Stomach smooth muscle (tissue), 2 donors: ENCODE measurements around the gene HOXA13.

Source experiments
- H3K27ac ChIP-seq: one replicate; pipeline ENCODE4 v1.7.0; 2013; ENCODE audit warnings: mild to moderate bottlenecking, low read length, inconsistent platforms
- H3K27me3 ChIP-seq, 2 donors: one replicate each; pipeline ENCODE4 v1.7.0; 2013; ENCODE audit warnings: low read length in 2 of 2; ENCODE audit not compliant: insufficient read depth in 2 of 2, control insufficient read depth in 1 of 2
- H3K36me3 ChIP-seq, 2 donors: one replicate each; pipeline ENCODE4 v1.7.0; 2013; ENCODE audit warnings: low read length in 2 of 2; ENCODE audit not compliant: control insufficient read depth in 2 of 2, insufficient read depth in 2 of 2
- H3K4me1 ChIP-seq: one replicate; pipeline ENCODE4 v1.7.0; 2013; ENCODE audit warnings: low read length; ENCODE audit not compliant: control insufficient read depth, insufficient read depth
- H3K4me3 ChIP-seq, 2 donors: one replicate each; pipeline ENCODE4 v1.7.0; 2013; ENCODE audit warnings: low read length in 2 of 2
- H3K9ac ChIP-seq, 2 donors: one replicate each; pipeline ENCODE4 v1.7.0; 2013; ENCODE audit warnings: low read length in 2 of 2, mild to moderate bottlenecking in 1 of 2
- H3K9me3 ChIP-seq, 2 donors: one replicate each; pipeline ENCODE4 v1.7.0; 2013; ENCODE audit warnings: low read length in 2 of 2; ENCODE audit not compliant: control insufficient read depth in 2 of 2
- donor health status: healthy.
- donor health status: Pancreatic carcinoma.

The HOXA13 gene

GRCh38 chr7:27145914-27146412 lies 53.9 kb downstream of the HOXA13 start:
- Histone ChIP-seq H3K36me3 (no peaks in the 10 kb centered on the region), H3K27me3 (peaks cover 40 to 44% of the 10 kb centered on the region in 2 donors), H3K4me3 (peak overlapping the region in 1 of 2 donors; percentile 94), H3K27ac (no peak overlapping the region), H3K4me1 (peaks cover 30% of the 10 kb centered on the region), H3K9ac (no peak overlapping the region), H3K9me3 (no peaks in the 10 kb centered on the region)

GRCh38 chr7:27145165-27145913 lies 54.6 kb downstream of the HOXA13 start:
- Histone ChIP-seq H3K27me3 (peaks cover 37 to 39% of the 10 kb centered on the region in 2 donors), H3K36me3 (no peaks in the 10 kb centered on the region), H3K4me3 (peak overlapping the region in 1 of 2 donors; percentile 94), H3K27ac (peak overlapping the region; percentile 31), H3K9ac (no peak overlapping the region), H3K4me1 (peaks cover 24% of the 10 kb centered on the region), H3K9me3 (no peaks in the 10 kb centered on the region)

GRCh38 chr7:27144781-27145164 lies 55.1 kb downstream of the HOXA13 start:
- H3K27ac ChIP-seq = peak overlapping the region; percentile 31
- H3K9ac ChIP-seq = peak overlapping the region in 1 of 2 donors; percentile 60
- no peaks in the 10 kb centered on the region for H3K9me3 ChIP-seq
- H3K36me3 ChIP-seq = no peaks in the 10 kb centered on the region
- H3K4me3 ChIP-seq = peak overlapping the region; percentile 68 to 94
- peaks cover 34 to 37% of the 10 kb centered on the region in 2 donors for H3K27me3 ChIP-seq
- peaks cover 29% of the 10 kb centered on the region for H3K4me1 ChIP-seq
